Activated CD4-positive, alpha-beta T cell treated with anti-CD3 and anti-CD28 coated beads for 36 hours (primary cell): ENCODE data around the gene CYP4V2. TPM values are rescaled to one million over a fixed set of nuclear protein-coding genes. Genes with fewer than 3 reads are reported as not detected.

ENCODE experiments used
- ATAC-seq: fragments of 200-7000 bp; cut with Tn5 transposase; one replicate; pipeline ENCODE4 v1.10.0; 2021; ENCODE audit warnings: mild to moderate bottlenecking, moderate library complexity
- CTCF ChIA-PET: fragments of 350-600 bp; sonication (Branson Sonifier 250); formaldehyde crosslinking; loops from one replicate; lab custom pipeline; 2021; ENCODE audit warnings: antibody characterized with exemption; lab: Charles Lee
- POLR2A ChIA-PET: fragments of 350-600 bp; sonication (Branson Sonifier 250); formaldehyde crosslinking; loops from one replicate; lab custom pipeline; 2021; ENCODE audit warnings: antibody characterized with exemption, inconsistent platforms; lab: Charles Lee
- DNase-seq: peaks from one replicate; pipeline ENCODE4 v3.0.0-alpha.2; 2020
- H3K27ac Mint-ChIP-seq: one replicate; pipeline ENCODE4 v1.8.0; 2021; ENCODE audit warnings: mixed read lengths
- H3K27me3 Mint-ChIP-seq: one replicate; pipeline ENCODE4 v1.8.0; 2021; ENCODE audit warnings: mixed read lengths
- H3K36me3 Mint-ChIP-seq: one replicate; pipeline ENCODE4 v1.8.0; 2021; ENCODE audit warnings: low read depth, mixed read lengths
- H3K4me1 Mint-ChIP-seq: one replicate; pipeline ENCODE4 v1.8.0; 2021; ENCODE audit warnings: mixed read lengths
- H3K4me3 Mint-ChIP-seq: one replicate; pipeline ENCODE4 v1.8.0; 2021; ENCODE audit warnings: mild to moderate bottlenecking, moderate library complexity, mixed read lengths
- H3K9me3 Mint-ChIP-seq: one replicate; pipeline ENCODE4 v1.8.0; 2021; ENCODE audit warnings: low read depth, mixed read lengths
- intact Hi-C, 2 experiments: fragments of 100-400 bp; cut with DNase I in 1 of 2; cut with micrococcal nuclease in 1 of 2; formaldehyde crosslinking; loops; one replicate each; pipeline versions ENCODE4 v1.14.2 to v1.15.1; 2022 to 2024; cut with DNase I, micrococcal nuclease
- total RNA-seq, 2 experiments: library from RNA; stranded (reverse); gene quantifications; one replicate each; pipeline ENCODE4 v1.2.3, GENCODE V29; 2021

The CYP4V2 gene
- total RNA-seq, 2 experiments from 2014 or later = 4.1 to 4.5 TPM

- Mint-ChIP-seq H3K27me3 (no peaks in the 10 kb centered on the region), H3K4me1 (peaks cover 11% of the 10 kb centered on the region), H3K9me3 (peaks cover 5% of the 10 kb centered on the region), H3K4me3 (peak overlapping the region; percentile 53), H3K36me3 (peaks cover 19% of the 10 kb centered on the region), H3K27ac (peak overlapping the region; percentile 59)
- ChIA-PET POLR2A (interaction anchor here (0.6 kb wide), 1 partner anchor 30 kb away, joined by 3 read pairs; no protein-coding TSS in a partner anchor), CTCF (interaction anchor here (2.0 kb wide), 1 partner anchor 13 kb away, joined by 10 read pairs; the partner anchor contains the start of gene CYP4V2)
- no peak for DNase-seq
- intact Hi-C loops = loop anchor here in 1 of 2 experiments (5.0 kb wide), 1 partner anchor 137 kb away; the partner anchor contains the start of gene TLR3
- ATAC-seq = no peak
These were observed 13.3 kb downstream of the CYP4V2 start for GRCh38 chr4:186204686-186205085.

GRCh38 chr4:186205156-186205555 lies 13.8 kb downstream of the CYP4V2 start:
- intact Hi-C loops = no loop called here
- H3K27me3 Mint-ChIP-seq = no peaks in the 10 kb centered on the region
- DNase-seq (no peak), ATAC-seq (no peak)
- peaks cover 24% of the 10 kb centered on the region for H3K36me3 Mint-ChIP-seq
- ChIA-PET CTCF (no interaction called here), POLR2A (interaction anchor here (0.6 kb wide), 1 partner anchor 30 kb away, joined by 3 read pairs; no protein-coding TSS in a partner anchor)
- peaks cover 5% of the 10 kb centered on the region for H3K9me3 Mint-ChIP-seq
- H3K4me3 Mint-ChIP-seq = no peak overlapping the region
- H3K27ac Mint-ChIP-seq = no peak overlapping the region
- H3K4me1 Mint-ChIP-seq = peaks cover 11% of the 10 kb centered on the region

DNA sequence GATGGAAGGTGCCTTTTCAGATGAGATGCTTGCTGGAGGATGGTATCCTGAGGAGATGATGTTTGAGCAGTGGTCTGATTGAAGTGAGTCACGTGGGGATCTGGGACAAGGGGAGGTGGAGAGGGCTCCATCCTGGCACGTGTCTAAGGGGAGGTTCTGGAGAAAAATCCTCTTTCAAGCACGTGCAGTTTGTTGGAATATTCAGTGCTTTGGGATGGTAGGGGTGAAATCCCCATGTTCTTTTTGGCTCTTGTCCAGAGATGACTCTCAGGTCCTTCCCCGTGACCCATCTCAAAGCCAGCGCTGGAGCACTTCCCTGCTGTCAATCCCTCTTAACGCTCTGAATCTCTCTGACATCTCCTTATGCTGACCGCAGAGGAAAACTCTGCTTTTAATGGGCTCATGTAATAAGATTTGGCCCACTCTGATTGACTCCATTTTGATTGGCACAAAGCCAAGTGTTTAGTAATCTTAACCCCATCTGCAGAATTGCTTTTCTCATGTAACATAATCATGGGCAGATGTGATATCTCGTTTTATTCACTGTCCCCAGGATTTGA lies 25.2 kb downstream of the CYP4V2 start:
- DNase-seq (no peak), ATAC-seq (no peak)
- intact Hi-C loops = no loop called here
- H3K4me3 Mint-ChIP-seq = no peak overlapping the region
- POLR2A ChIA-PET = no interaction called here
- H3K9me3 Mint-ChIP-seq = no peaks in the 10 kb centered on the region
- CTCF ChIA-PET = interaction anchor here (0.7 kb wide), 1 partner anchor 1542 kb away, joined by 3 read pairs; no protein-coding TSS in a partner anchor
- peaks cover 7% of the 10 kb centered on the region for H3K36me3 Mint-ChIP-seq
- peaks cover 2% of the 10 kb centered on the region for H3K27me3 Mint-ChIP-seq
- no peak overlapping the region for H3K27ac Mint-ChIP-seq
- no peaks in the 10 kb centered on the region for H3K4me1 Mint-ChIP-seq

GRCh38 chr4:186217733-186218293 lies 26.4 kb downstream of the CYP4V2 start:
- H3K36me3 Mint-ChIP-seq = peaks cover 3% of the 10 kb centered on the region
- intact Hi-C loops = no loop called here
- H3K4me3 Mint-ChIP-seq = no peak overlapping the region
- no peak overlapping the region for H3K27ac Mint-ChIP-seq
- H3K27me3 Mint-ChIP-seq = peaks cover 2% of the 10 kb centered on the region
- no peaks in the 10 kb centered on the region for H3K4me1 Mint-ChIP-seq
- H3K9me3 Mint-ChIP-seq = no peaks in the 10 kb centered on the region
- ATAC-seq = no peak
- ChIA-PET POLR2A (no interaction called here), CTCF (no interaction called here)
- no peak for DNase-seq

DNA sequence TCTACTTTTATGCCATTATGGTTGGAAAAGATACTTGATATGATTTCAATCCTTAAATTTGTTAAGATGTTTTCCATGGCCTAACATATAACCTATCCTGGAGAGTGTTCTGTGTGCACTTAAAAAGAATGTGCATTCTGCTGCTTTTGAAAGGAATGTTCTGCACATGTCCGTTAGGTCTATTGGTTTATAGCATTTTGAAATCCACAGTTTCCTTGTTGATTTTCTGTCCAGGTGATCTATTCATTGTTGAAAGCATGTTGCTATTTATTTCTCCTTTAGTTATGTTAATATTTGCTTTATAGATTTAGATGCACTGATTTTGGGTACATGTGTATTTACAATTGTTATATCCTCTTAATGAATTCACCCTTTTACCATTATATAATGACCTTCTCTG lies 30.3 kb downstream of the CYP4V2 start:
- ATAC-seq (no peak), DNase-seq (no peak)
- POLR2A ChIA-PET = no interaction called here
- no peaks in the 10 kb centered on the region for H3K4me1 Mint-ChIP-seq
- peaks cover 2% of the 10 kb centered on the region for H3K27me3 Mint-ChIP-seq
- no peak overlapping the region for H3K4me3 Mint-ChIP-seq
- CTCF ChIA-PET = no interaction called here
- intact Hi-C loops = no loop called here
- peaks cover 26% of the 10 kb centered on the region for H3K36me3 Mint-ChIP-seq
- H3K9me3 Mint-ChIP-seq = peaks cover 17% of the 10 kb centered on the region
- H3K27ac Mint-ChIP-seq = no peak overlapping the region

DNA sequence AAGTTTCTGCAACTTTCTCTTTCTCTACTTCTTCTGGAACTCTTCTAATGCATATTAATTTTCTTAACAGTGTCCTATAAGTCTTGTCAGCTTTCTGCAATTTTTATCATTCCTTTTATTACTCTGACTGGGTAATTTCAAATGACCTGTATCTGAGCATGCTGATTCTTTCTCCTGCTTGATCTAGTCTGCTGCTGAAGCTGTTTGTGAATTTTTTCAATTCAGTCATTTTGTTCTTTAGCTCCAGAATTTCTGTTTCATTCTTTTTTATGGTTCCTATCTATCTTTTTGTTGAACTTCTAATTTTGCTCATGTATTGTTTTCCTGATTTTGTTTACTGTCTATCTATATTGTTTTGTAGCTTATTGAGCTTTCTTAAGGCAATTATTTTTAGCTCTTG lies 34.5 kb downstream of the CYP4V2 start:
- no peak for DNase-seq
- Mint-ChIP-seq H3K4me3 (no peak overlapping the region), H3K27me3 (peaks cover 2% of the 10 kb centered on the region), H3K27ac (no peak overlapping the region), H3K36me3 (peaks cover 28% of the 10 kb centered on the region), H3K4me1 (no peaks in the 10 kb centered on the region), H3K9me3 (peaks cover 19% of the 10 kb centered on the region)
- ChIA-PET CTCF (interaction anchor here (1.0 kb wide), 1 partner anchor 10 kb away, joined by 3 read pairs; no protein-coding TSS in a partner anchor), POLR2A (no interaction called here)
- intact Hi-C loops = no loop called here
- ATAC-seq = no peak

GRCh38 chr4:186226521-186227189 lies 35.3 kb downstream of the CYP4V2 start:
- H3K36me3 Mint-ChIP-seq = peaks cover 25% of the 10 kb centered on the region
- no peak overlapping the region for H3K27ac Mint-ChIP-seq
- no peak overlapping the region for H3K4me3 Mint-ChIP-seq
- DNase-seq (no peak), ATAC-seq (no peak)
- POLR2A ChIA-PET = no interaction called here
- H3K27me3 Mint-ChIP-seq = no peaks in the 10 kb centered on the region
- intact Hi-C loops = no loop called here
- no peaks in the 10 kb centered on the region for H3K4me1 Mint-ChIP-seq
- H3K9me3 Mint-ChIP-seq = peaks cover 19% of the 10 kb centered on the region
- CTCF ChIA-PET = no interaction called here

GRCh38 chr4:186227221-186227620 lies 35.9 kb downstream of the CYP4V2 start, which contains the start of gene KLKB1:
TSS of gene KLKB1 (plus strand) at chr4:186227507. CDS start at chr4:186228196, 689 bp downstream.
- Mint-ChIP-seq H3K9me3 (peaks cover 19% of the 10 kb centered on the region), H3K27ac (no peak within 1 kb of the TSS), H3K4me1 (no peaks in the 10 kb centered on the region), H3K27me3 (no peaks in the 10 kb centered on the region), H3K36me3 (peaks cover 25% of the 10 kb centered on the region), H3K4me3 (no peak within 1 kb of the TSS)
- intact Hi-C loops = no loop called here
- DNase-seq (no peak), ATAC-seq (no peak)
- CTCF ChIA-PET = interaction anchor here (0.8 kb wide), 1 partner anchor 338 kb away, joined by 3 read pairs; no protein-coding TSS in a partner anchor
- POLR2A ChIA-PET = no interaction called here

DNA sequence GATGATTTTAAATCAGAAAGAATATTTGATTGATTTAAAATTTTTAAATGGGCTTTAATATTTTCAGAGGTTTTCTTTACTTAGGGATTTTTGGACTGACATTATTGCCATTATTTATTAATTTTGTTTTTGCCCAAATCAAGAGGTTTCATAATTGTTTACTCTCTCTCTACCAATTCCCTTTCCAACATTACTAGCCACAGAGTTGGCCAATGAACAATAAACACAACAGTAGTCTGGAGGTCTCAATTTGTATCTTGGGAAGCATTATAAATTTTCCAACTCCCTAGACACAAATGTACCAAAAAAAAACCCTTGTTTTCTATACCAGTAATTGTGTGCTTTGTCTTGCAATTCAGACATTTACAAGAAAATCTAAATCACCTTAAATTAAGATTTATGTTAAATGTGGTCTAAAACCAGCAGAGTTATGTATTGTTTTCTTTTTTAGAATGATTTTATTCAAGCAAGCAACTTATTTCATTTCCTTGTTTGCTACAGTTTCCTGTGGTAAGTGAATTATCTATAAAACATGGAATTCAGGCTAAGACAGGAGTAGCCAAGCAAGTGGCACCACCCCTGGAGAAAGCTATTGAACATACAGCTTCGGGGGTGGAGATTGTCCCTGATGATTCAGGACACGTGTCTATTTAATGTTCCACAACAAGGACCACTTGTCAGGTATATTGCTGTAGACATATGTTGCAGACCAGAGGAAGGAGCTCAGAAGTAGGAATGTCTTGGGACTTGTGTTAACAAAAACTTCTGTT lies 36.6 kb downstream of the CYP4V2 start:
- intact Hi-C loops = no loop called here
- Mint-ChIP-seq H3K36me3 (peaks cover 24% of the 10 kb centered on the region), H3K9me3 (peaks cover 18% of the 10 kb centered on the region), H3K27ac (no peak overlapping the region), H3K27me3 (no peaks in the 10 kb centered on the region), H3K4me1 (no peaks in the 10 kb centered on the region), H3K4me3 (no peak overlapping the region)
- ATAC-seq (no peak), DNase-seq (no peak)
- ChIA-PET POLR2A (no interaction called here), CTCF (interaction anchor here (0.8 kb wide), 1 partner anchor 338 kb away, joined by 3 read pairs; no protein-coding TSS in a partner anchor)

- intact Hi-C loops = no loop called here
- DNase-seq (no peak), ATAC-seq (no peak)
- ChIA-PET POLR2A (no interaction called here), CTCF (no interaction called here)
- Mint-ChIP-seq H3K4me1 (no peaks in the 10 kb centered on the region), H3K36me3 (peaks cover 18% of the 10 kb centered on the region), H3K9me3 (peaks cover 16% of the 10 kb centered on the region), H3K27ac (no peak overlapping the region), H3K4me3 (no peak overlapping the region), H3K27me3 (no peaks in the 10 kb centered on the region)
These were observed 37.1 kb downstream of the CYP4V2 start for GRCh38 chr4:186228514-186228894.

- ChIA-PET CTCF (no interaction called here), POLR2A (no interaction called here)
- H3K27me3 Mint-ChIP-seq = no peaks in the 10 kb centered on the region
- no peak overlapping the region for H3K27ac Mint-ChIP-seq
- no peak overlapping the region for H3K4me3 Mint-ChIP-seq
- intact Hi-C loops = no loop called here
- no peaks in the 10 kb centered on the region for H3K4me1 Mint-ChIP-seq
- H3K36me3 Mint-ChIP-seq = peaks cover 2% of the 10 kb centered on the region
- no peaks in the 10 kb centered on the region for H3K9me3 Mint-ChIP-seq
- ATAC-seq = no peak
- no peak for DNase-seq
These were observed 43.0 kb downstream of the CYP4V2 start for GRCh38 chr4:186234367-186234766.
